BLaER1 treated with 17β-estradiol and CSF1 and Interleukin-3, amounts not matched to agents 10 nM and 100 nM (cell line): Measurements from ENCODE around the gene PIBF1.
"Not testable (repeated sequence)": the region's sequence is repeated elsewhere in the genome, so short reads cannot be mapped to it uniquely, and the experiment has no call there.

Experiments used
- H3K27ac ChIP-seq, 11 experiments: shearing (Covaris generic); formaldehyde crosslinking; 2 replicates each; pipeline ENCODE4 v1.8.1; 2022
- H3K27me3 ChIP-seq, 11 experiments: shearing (Covaris generic); formaldehyde crosslinking; 2 replicates each; pipeline ENCODE4 v1.8.1; 2022
- H3K36me3 ChIP-seq, 11 experiments: shearing (Covaris generic); formaldehyde crosslinking; 2 replicates each; pipeline ENCODE4 v1.8.1; 2022
- H3K4me1 ChIP-seq, 10 experiments: shearing (Covaris generic); formaldehyde crosslinking; 2 replicates each; pipeline ENCODE4 v1.8.1; 2022
- H3K4me2 ChIP-seq, 11 experiments: shearing (Covaris generic); formaldehyde crosslinking; 2 replicates each; pipeline ENCODE4 v1.8.1; 2022
- H3K4me3 ChIP-seq, 10 experiments: shearing (Covaris generic); formaldehyde crosslinking; 2 replicates each; pipeline ENCODE4 v1.8.1; 2022
- H3K9ac ChIP-seq, 11 experiments: shearing (Covaris generic); formaldehyde crosslinking; 2 replicates each; pipeline ENCODE4 v1.8.1; 2022
- H3K9me3 ChIP-seq, 11 experiments: shearing (Covaris generic); formaldehyde crosslinking; replicated peaks in 1 of 11; 2 replicates each; pipeline ENCODE4 v1.8.1; 2022
- H4K20me1 ChIP-seq, 11 experiments: shearing (Covaris generic); formaldehyde crosslinking; 2 replicates each; pipeline ENCODE4 v1.8.1; 2022
- Cebpa-rat ChIP-seq, 11 experiments: shearing (Covaris generic); IDR thresholded peaks; 2 replicates each; pipeline ENCODE4 v1.8.1; 2022

PIBF1 gene

GRCh38 chr13:72763411-72763810, 18.5 kb upstream of the PIBF1 start:
- H3K27ac ChIP-seq, result no peak overlapping the region
- no peak overlapping the region for H3K4me2 ChIP-seq
- TF ChIP-seq Cebpa-rat (IDR thresholded peaks at IDR 0.05), result no peak
- H4K20me1 ChIP-seq, result peaks cover 0 to 30% (median 6%) of the 10 kb centered on the region in 11 experiments; a peak in 8 of 22 replicates
- H3K36me3 ChIP-seq, result peaks cover 97 to 100% (median 100%) of the 10 kb centered on the region in 11 experiments
- no peaks in the 10 kb centered on the region for H3K4me1 ChIP-seq
- H3K9ac ChIP-seq, result no peak overlapping the region
- H3K4me3 ChIP-seq, result no peak overlapping the region
- no peaks in the 10 kb centered on the region for H3K27me3 ChIP-seq
- H3K9me3 ChIP-seq, result no peaks in the 10 kb centered on the region

GRCh38 chr13:72774019-72774418, 7.9 kb upstream of the PIBF1 start:
- no peak for TF ChIP-seq Cebpa-rat (IDR thresholded peaks at IDR 0.05)
- Histone ChIP-seq H3K9ac (no peak overlapping the region), H3K27ac (no peak overlapping the region), H3K4me3 (no peak overlapping the region), H3K36me3 (peaks cover 93 to 100% (median 96%) of the 10 kb centered on the region in 11 experiments), H3K4me1 (peaks cover 1 to 4% (median 2%) of the 10 kb centered on the region in 10 experiments; a peak in 18 of 20 replicates), H3K4me2 (no peak overlapping the region), H3K9me3 (no peaks in the 10 kb centered on the region), H3K27me3 (no peaks in the 10 kb centered on the region), H4K20me1 (peaks cover 10 to 55% (median 33%) of the 10 kb centered on the region in 11 experiments; a peak in 21 of 22 replicates)

DNA sequence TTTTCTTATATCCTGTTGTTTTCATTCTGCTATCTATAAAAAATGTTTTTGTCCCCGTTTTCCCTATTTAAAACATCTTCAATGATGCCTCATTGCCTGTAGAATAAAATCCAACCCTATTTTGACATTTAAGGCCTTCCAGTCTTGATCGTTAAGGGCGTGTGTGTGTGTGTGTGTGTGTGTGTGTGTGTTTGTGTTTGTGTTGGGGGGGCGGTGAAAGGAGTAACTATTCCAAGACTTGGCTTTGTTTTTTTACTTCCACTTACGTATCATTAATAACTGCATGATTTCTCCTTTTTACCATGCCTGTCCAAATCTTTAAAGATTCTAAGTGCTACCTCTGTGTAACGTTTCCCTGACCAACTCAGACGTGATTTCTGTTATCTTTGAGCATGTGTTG, 784 bp downstream of the PIBF1 start:
- peak overlapping the region; percentile 90 to 99 (median 94) for H3K4me3 ChIP-seq
- H3K9me3 ChIP-seq, result no peaks in the 10 kb centered on the region; a peak in 1 of 22 replicates
- H3K9ac ChIP-seq, result peak overlapping the region; percentile 85 to 95 (median 89)
- H4K20me1 ChIP-seq, result peaks cover 6 to 64% (median 32%) of the 10 kb centered on the region in 11 experiments; a peak in 20 of 22 replicates
- no peaks in the 10 kb centered on the region for H3K27me3 ChIP-seq
- peaks cover 16 to 42% (median 31%) of the 10 kb centered on the region in 10 experiments for H3K4me1 ChIP-seq
- H3K27ac ChIP-seq, result peak overlapping the region; percentile 59 to 91 (median 88); a peak in 21 of 22 replicates
- TF ChIP-seq Cebpa-rat (IDR thresholded peaks at IDR 0.05), result no peak
- peaks cover 33 to 69% (median 46%) of the 10 kb centered on the region in 11 experiments for H3K36me3 ChIP-seq
- H3K4me2 ChIP-seq, result peak overlapping the region; percentile 59 to 93 (median 81)

DNA sequence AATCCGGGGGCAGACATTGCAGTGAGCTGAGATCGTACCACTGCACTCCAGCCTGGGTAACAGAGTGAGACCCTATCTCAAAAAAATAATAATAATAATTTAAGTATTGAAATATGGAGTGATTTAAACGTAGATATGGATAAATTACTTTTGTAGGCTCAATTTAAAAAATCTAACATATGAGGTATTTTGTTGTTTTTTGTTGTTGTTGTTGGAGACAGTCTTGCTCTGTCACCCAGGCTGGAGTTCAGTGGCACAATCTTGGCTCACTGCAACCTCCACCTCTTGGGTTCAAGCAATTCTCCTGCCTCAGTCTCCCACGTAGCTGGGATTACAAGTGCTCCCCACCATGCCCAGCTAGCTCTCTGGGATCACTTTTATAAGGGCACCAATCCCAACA, 2.7 kb downstream of the PIBF1 start:
- Histone ChIP-seq H3K4me2 (peak overlapping the region in 5 of 11 experiments; percentile 0 to 81 (median 5); a peak in 3 of 22 replicates), H3K36me3 (peaks cover 19 to 71% (median 46%) of the 10 kb centered on the region in 11 experiments), H3K4me1 (peaks cover 10 to 48% (median 24%) of the 10 kb centered on the region in 10 experiments), H4K20me1 (peaks cover 0 to 57% (median 17%) of the 10 kb centered on the region in 11 experiments; a peak in 15 of 22 replicates)
- H3K4me3 ChIP-seq, H3K9ac ChIP-seq, H3K27me3 ChIP-seq, H3K9me3 ChIP-seq, H3K27ac ChIP-seq: not testable (repeated sequence)

DNA sequence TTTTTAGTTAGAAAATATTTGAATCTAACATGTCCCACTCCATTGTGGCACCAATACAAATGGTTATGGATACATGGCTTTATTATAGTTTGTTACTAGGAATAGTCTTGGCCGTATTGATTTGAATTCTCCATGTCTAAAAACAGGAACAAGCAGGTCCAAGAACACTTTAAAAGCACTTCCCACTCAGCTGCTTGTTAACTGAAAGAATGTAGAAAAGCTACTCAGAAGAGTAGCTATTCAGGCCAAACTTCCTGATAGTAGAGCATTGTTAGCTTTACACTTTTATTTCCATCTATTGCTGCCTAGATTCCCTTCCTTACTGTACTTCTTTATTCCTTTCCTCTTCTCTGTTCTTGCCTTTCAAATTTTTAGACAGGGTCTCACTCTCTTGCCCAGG, 6.9 kb downstream of the PIBF1 start:
- Histone ChIP-seq H3K9me3 (peaks cover 0 to 20% (median 6%) of the 10 kb centered on the region in 11 experiments; a peak in 6 of 22 replicates), H4K20me1 (peaks cover 0 to 47% (median 3%) of the 10 kb centered on the region in 11 experiments; a peak in 6 of 22 replicates), H3K9ac (0 out of 22 replicates have a peak overlapping the region, but pooled peaks of 1 of the 11 experiments have one; percentile 51), H3K27ac (peak overlapping the region in 1 of 11 experiments; percentile 20; a peak in 1 of 22 replicates), H3K27me3 (no peaks in the 10 kb centered on the region), H3K4me3 (no peak overlapping the region), H3K36me3 (peaks cover 54 to 100% (median 86%) of the 10 kb centered on the region in 11 experiments), H3K4me1 (peaks cover 0 to 27% (median 3%) of the 10 kb centered on the region in 10 experiments; a peak in 15 of 20 replicates), H3K4me2 (peak overlapping the region in 2 of 11 experiments; percentile 42 to 70; a peak in 4 of 22 replicates)
- no peak for TF ChIP-seq Cebpa-rat (IDR thresholded peaks at IDR 0.05)

GRCh38 chr13:72792640-72793039, 10.7 kb downstream of the PIBF1 start:
- Histone ChIP-seq H3K36me3 (peaks cover 68 to 100% (median 85%) of the 10 kb centered on the region in 11 experiments), H3K4me2 (no peak overlapping the region), H3K27me3 (no peaks in the 10 kb centered on the region), H3K9me3 (peaks cover 0 to 28% (median 8%) of the 10 kb centered on the region in 11 experiments; a peak in 6 of 22 replicates), H4K20me1 (peaks cover 0 to 24% (median 0%) of the 10 kb centered on the region in 11 experiments; a peak in 6 of 22 replicates), H3K4me3 (no peak overlapping the region), H3K27ac (no peak overlapping the region), H3K4me1 (peaks cover 0 to 17% (median 0%) of the 10 kb centered on the region in 10 experiments; a peak in 4 of 20 replicates), H3K9ac (no peak overlapping the region)
- no peak for TF ChIP-seq Cebpa-rat (IDR thresholded peaks at IDR 0.05)

GRCh38 chr13:72798817-72799216, 16.9 kb downstream of the PIBF1 start:
- H3K4me1 ChIP-seq, result no peaks in the 10 kb centered on the region
- H3K27me3 ChIP-seq, result no peaks in the 10 kb centered on the region
- no peak overlapping the region for H3K9ac ChIP-seq
- TF ChIP-seq Cebpa-rat (IDR thresholded peaks at IDR 0.05), result no peak
- no peak overlapping the region for H3K27ac ChIP-seq
- no peak overlapping the region for H3K4me2 ChIP-seq
- peaks cover 0 to 5% (median 0%) of the 10 kb centered on the region in 11 experiments; a peak in 4 of 22 replicates for H4K20me1 ChIP-seq
- peaks cover 0 to 8% (median 1%) of the 10 kb centered on the region in 11 experiments; a peak in 5 of 22 replicates for H3K9me3 ChIP-seq
- no peak overlapping the region for H3K4me3 ChIP-seq
- peaks cover 68 to 97% (median 93%) of the 10 kb centered on the region in 11 experiments for H3K36me3 ChIP-seq

DNA sequence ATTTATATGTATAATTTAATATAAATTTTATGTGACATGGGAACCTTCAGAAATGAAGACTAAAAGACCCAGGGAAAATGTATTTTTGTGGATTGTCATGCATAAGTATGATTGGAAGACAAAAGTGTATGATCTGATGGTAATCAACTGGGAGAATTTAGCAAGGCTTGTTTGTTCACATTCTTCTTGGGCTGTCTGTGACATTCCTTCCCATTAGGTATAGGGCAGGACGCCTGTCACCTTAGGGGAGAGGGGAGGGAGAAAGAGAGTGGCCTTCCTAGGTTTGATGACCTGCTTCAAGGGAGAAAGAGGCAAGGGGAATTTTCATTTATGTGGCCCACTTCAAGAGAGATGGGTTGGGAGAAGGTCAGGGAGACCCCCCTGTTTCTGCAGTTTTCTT, 22.4 kb downstream of the PIBF1 start:
- H3K36me3 ChIP-seq, result peaks cover 42 to 83% (median 72%) of the 10 kb centered on the region in 11 experiments
- no peak overlapping the region for H3K27ac ChIP-seq
- no peaks in the 10 kb centered on the region for H3K4me1 ChIP-seq
- H3K27me3 ChIP-seq, result no peaks in the 10 kb centered on the region
- H3K4me3 ChIP-seq, result no peak overlapping the region
- no peak for TF ChIP-seq Cebpa-rat (IDR thresholded peaks at IDR 0.05)
- H3K4me2 ChIP-seq, result no peak overlapping the region
- peaks cover 0 to 6% (median 0%) of the 10 kb centered on the region in 11 experiments; a peak in 4 of 22 replicates for H3K9me3 ChIP-seq
- no peak overlapping the region for H3K9ac ChIP-seq
- peaks cover 0 to 11% (median 0%) of the 10 kb centered on the region in 11 experiments; a peak in 4 of 22 replicates for H4K20me1 ChIP-seq

GRCh38 chr13:72805676-72806346, 23.9 kb downstream of the PIBF1 start:
- no peak for TF ChIP-seq Cebpa-rat (IDR thresholded peaks at IDR 0.05)
- Histone ChIP-seq H3K4me2 (no peak overlapping the region), H3K27ac (no peak overlapping the region), H3K36me3 (peaks cover 30 to 74% (median 58%) of the 10 kb centered on the region in 11 experiments), H3K4me3 (no peak overlapping the region), H3K9ac (no peak overlapping the region), H3K27me3 (no peaks in the 10 kb centered on the region), H4K20me1 (peaks cover 0 to 7% (median 0%) of the 10 kb centered on the region in 11 experiments; a peak in 3 of 22 replicates), H3K9me3 (peaks cover 0 to 6% (median 0%) of the 10 kb centered on the region in 11 experiments; a peak in 4 of 22 replicates), H3K4me1 (no peaks in the 10 kb centered on the region)

GRCh38 chr13:72806514-72806913, 24.6 kb downstream of the PIBF1 start:
- H3K27me3 ChIP-seq, H3K9ac ChIP-seq, H3K4me2 ChIP-seq, H3K4me3 ChIP-seq, H3K27ac ChIP-seq, H3K4me1 ChIP-seq, H3K9me3 ChIP-seq, H4K20me1 ChIP-seq: not testable (repeated sequence)
- H3K36me3 ChIP-seq, result peaks cover 25 to 73% (median 53%) of the 10 kb centered on the region in 11 experiments
